CD14-positive monocyte (primary cell): ENCODE data around the gene SCP2. TPM values are rescaled to one million over a fixed set of nuclear protein-coding genes. Genes with fewer than 3 reads are reported as not detected.
"Not testable (repeated sequence)": the region's sequence is repeated elsewhere in the genome, so short reads cannot be mapped to it uniquely, and the experiment has no call there.

Experiments
- DNase-seq, 3 donors: peaks; one replicate each; pipeline ENCODE4 v3.0.0-alpha.2; 2011 to 2022
- H2AFZ ChIP-seq: 2 replicates; pipeline ENCODE4 v1.6.0; 2012; ENCODE audit warnings: mild to moderate bottlenecking, low read depth, low read length, inconsistent platforms; ENCODE audit not compliant: insufficient read depth, poor library complexity, severe bottlenecking
- H3K27ac ChIP-seq, 2 donors: 1 replicate in 1 of 2; 2 replicates in 1 of 2; pipeline ENCODE4 v1.5.1; 2012 to 2013; ENCODE audit warnings: low read length in 2 of 2, control low read depth in 1 of 2, inconsistent platforms in 1 of 2, low read depth in 1 of 2, mild to moderate bottlenecking in 1 of 2
- H3K27me3 ChIP-seq, 2 donors: one replicate each; pipeline versions ENCODE4 v1.6.0 to v1.6.1; 2011 to 2013; ENCODE audit warnings: low read length in 2 of 2; ENCODE audit not compliant: control insufficient read depth in 2 of 2, insufficient read depth in 2 of 2
- H3K36me3 ChIP-seq, 2 donors: replicated peaks in 1 of 2; 1 replicate in 1 of 2; 2 replicates in 1 of 2; pipeline versions ENCODE4 v1.5.1 to v1.6.1; 2012 to 2013; ENCODE audit warnings: low read length in 2 of 2, control low read depth in 1 of 2, inconsistent platforms in 1 of 2, mild to moderate bottlenecking in 1 of 2; ENCODE audit not compliant: insufficient read depth in 2 of 2, control insufficient read depth in 1 of 2
- H3K4me1 ChIP-seq, 2 donors: 1 replicate in 1 of 2; 2 replicates in 1 of 2; pipeline versions ENCODE4 v1.5.1 to v1.6.1; 2012 to 2013; ENCODE audit warnings: low read length in 2 of 2, control low read depth in 1 of 2, inconsistent platforms in 1 of 2, mild to moderate bottlenecking in 1 of 2, moderate library complexity in 1 of 2; ENCODE audit not compliant: insufficient read depth in 2 of 2, control insufficient read depth in 1 of 2
- H3K4me2 ChIP-seq: replicated peaks from 2 replicates; pipeline ENCODE3; 2012; ENCODE audit warnings: low read length, moderate library complexity, mild to moderate bottlenecking; ENCODE audit not compliant: poor library complexity, severe bottlenecking; ENCODE audit errors: extremely low read depth
- H3K4me3 ChIP-seq, 3 experiments: fragments of 200-600 bp in 1 of 3; sonication (generic) in 1 of 3; replicated peaks in 1 of 3; 1 replicate in 2 of 3; 2 replicates in 1 of 3; pipeline ENCODE4 v1.5.1; 2011 to 2013; ENCODE audit warnings: low read length in 3 of 3, mild to moderate bottlenecking in 3 of 3, control low read depth in 2 of 3, low read depth in 2 of 3, inconsistent platforms in 1 of 3, moderate library complexity in 1 of 3
- H3K79me2 ChIP-seq: 2 replicates; pipeline ENCODE4 v1.6.0; 2012; ENCODE audit warnings: mild to moderate bottlenecking, control low read depth, inconsistent platforms, low read length, moderate library complexity; ENCODE audit not compliant: insufficient read depth
- H3K9ac ChIP-seq: 2 replicates; pipeline ENCODE4 v1.6.0; 2017; ENCODE audit warnings: low read length, mild to moderate bottlenecking; ENCODE audit not compliant: insufficient read depth, poor library complexity, severe bottlenecking
- H3K9me3 ChIP-seq, 2 donors: replicated peaks in 1 of 2; 1 replicate in 1 of 2; 2 replicates in 1 of 2; pipeline versions ENCODE4 v1.5.1 to v1.6.1; 2012 to 2013; ENCODE audit warnings: low read length in 2 of 2, control low read depth in 1 of 2; ENCODE audit not compliant: control insufficient read depth in 1 of 2, insufficient read depth in 1 of 2
- H4K20me1 ChIP-seq: 2 replicates; pipeline ENCODE4 v1.6.0; 2012; ENCODE audit warnings: mild to moderate bottlenecking, low read length, control low read depth, moderate library complexity; ENCODE audit not compliant: insufficient read depth
- H3K27ac Mint-ChIP-seq, 7 donors: one replicate each; pipeline ENCODE4 v1.8.0; 2020; ENCODE audit warnings: mild to moderate bottlenecking in 7 of 7, mixed read lengths in 7 of 7, moderate library complexity in 6 of 7, inconsistent platforms in 2 of 7
- H3K27me3 Mint-ChIP-seq, 3 donors: one replicate each; pipeline ENCODE4 v1.8.0; 2021 to 2022; ENCODE audit warnings: low read depth in 3 of 3, mild to moderate bottlenecking in 3 of 3, mixed read lengths in 3 of 3, moderate library complexity in 3 of 3, inconsistent platforms in 1 of 3
- H3K36me3 Mint-ChIP-seq, 2 donors: one replicate each; pipeline ENCODE4 v1.8.0; 2020; ENCODE audit warnings: mixed read lengths in 2 of 2, inconsistent platforms in 1 of 2, mild to moderate bottlenecking in 1 of 2
- H3K4me1 Mint-ChIP-seq: one replicate; pipeline ENCODE4 v1.8.0; 2020; ENCODE audit warnings: mild to moderate bottlenecking, mixed read lengths
- H3K4me3 Mint-ChIP-seq, 2 donors: one replicate each; pipeline ENCODE4 v1.8.0; 2020; ENCODE audit warnings: mild to moderate bottlenecking in 2 of 2, mixed read lengths in 2 of 2, moderate library complexity in 1 of 2
- H3K9me3 Mint-ChIP-seq, 7 donors: one replicate each; pipeline ENCODE4 v1.8.0; 2020 to 2022; ENCODE audit warnings: mixed read lengths in 7 of 7, mild to moderate bottlenecking in 6 of 7, moderate library complexity in 6 of 7, inconsistent platforms in 2 of 7
- WGBS: methylation state at CpG from one replicate; pipeline ENCODE4 v1.1.5; 2013; ENCODE audit warnings: missing lambda C conversion rate; ENCODE audit not compliant: insufficient coverage; 5-methylcytosine and 5-hydroxymethylcytosine counted together
- intact Hi-C, 2 donors: fragments of 100-400 bp; cut with micrococcal nuclease; formaldehyde crosslinking; loops; one replicate each; pipeline versions ENCODE4 v1.15.0 to v1.15.1; 2023
- polyA plus RNA-seq, 3 donors: library from polyadenylated mRNA; depleted of rRNA in 1 of 3; unstranded in 2 of 3; stranded (reverse) in 1 of 3; fragments of 300-500 nt in 2 of 3; fragments of >200 nt in 1 of 3; fragmentation: Illumina TruSeq in 2 of 3; gene quantifications; 1 replicate in 2 of 3; 2 replicates in 1 of 3; pipeline ENCODE4 v1.2.3, GENCODE V29; 2012 to 2021
- TF ChIP-seq, protein P1 (sequence below): fragments of 200-600 bp; IDR thresholded peaks from one replicate; pipeline ENCODE4 v1.8.0; 2022; ENCODE audit warnings: antibody characterized with exemption, mild to moderate bottlenecking

The SCP2 gene
- polyA plus RNA-seq, 3 donors = 56.3 to 197 (median 156) TPM

DNA sequence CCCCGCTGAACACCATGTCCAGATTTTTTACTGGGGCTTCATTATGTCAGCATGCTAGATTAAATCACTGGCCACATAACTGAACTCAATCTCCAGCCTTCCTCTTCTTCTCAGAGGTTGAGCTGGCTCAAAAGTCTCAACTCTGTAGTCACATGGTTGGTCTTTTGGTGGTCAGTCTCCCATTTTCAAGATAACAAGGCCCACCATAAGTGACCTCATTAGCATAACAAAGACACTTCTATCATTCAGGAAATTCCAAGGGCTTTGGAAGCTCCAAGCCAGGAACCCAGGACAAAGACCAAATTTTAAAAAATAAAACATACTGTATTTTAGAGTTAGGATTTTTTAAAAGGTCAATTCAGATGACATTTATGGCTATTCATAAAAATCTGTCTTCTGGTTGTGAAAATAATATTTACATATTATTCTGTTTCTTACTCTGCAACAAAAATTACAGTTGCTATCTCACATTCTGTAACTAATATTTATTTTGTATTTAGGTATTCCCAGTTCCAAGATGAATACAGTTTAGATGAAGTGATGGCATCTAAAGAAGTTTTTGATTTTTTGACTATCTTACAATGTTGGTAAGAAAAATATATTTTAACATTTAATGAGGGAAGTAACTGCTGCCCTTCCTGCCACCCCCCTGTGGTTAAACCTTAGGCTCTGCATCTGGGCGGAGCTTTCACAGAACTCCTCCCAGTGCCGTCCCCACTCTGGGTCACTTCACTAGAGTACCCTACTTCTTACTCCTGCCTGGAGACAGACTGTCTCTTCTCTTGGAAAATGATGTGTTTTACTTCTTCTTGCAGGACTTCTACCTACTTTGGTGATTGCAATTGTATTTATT is 49.3 kb downstream of the SCP2 start:
- Histone ChIP-seq H3K4me1 (peaks cover 3 to 5% of the 10 kb centered on the region in 2 donors), H4K20me1 (no peaks in the 10 kb centered on the region), H2AFZ (no peak overlapping the region), H3K9ac (no peak overlapping the region), H3K36me3 (peaks cover 5 to 12% of the 10 kb centered on the region in 2 donors), H3K9me3 (no peaks in the 10 kb centered on the region), H3K4me3 (no peak overlapping the region), H3K4me2 (no peak overlapping the region), H3K79me2 (no peaks in the 10 kb centered on the region), H3K27me3 (no peaks in the 10 kb centered on the region), H3K27ac (no peak overlapping the region)
- peaks cover 0 to 6% (median 0%) of the 10 kb centered on the region in 3 donors for H3K27me3 Mint-ChIP-seq
- intact Hi-C loops = no loop called here
- TF ChIP-seq, protein P1, sequence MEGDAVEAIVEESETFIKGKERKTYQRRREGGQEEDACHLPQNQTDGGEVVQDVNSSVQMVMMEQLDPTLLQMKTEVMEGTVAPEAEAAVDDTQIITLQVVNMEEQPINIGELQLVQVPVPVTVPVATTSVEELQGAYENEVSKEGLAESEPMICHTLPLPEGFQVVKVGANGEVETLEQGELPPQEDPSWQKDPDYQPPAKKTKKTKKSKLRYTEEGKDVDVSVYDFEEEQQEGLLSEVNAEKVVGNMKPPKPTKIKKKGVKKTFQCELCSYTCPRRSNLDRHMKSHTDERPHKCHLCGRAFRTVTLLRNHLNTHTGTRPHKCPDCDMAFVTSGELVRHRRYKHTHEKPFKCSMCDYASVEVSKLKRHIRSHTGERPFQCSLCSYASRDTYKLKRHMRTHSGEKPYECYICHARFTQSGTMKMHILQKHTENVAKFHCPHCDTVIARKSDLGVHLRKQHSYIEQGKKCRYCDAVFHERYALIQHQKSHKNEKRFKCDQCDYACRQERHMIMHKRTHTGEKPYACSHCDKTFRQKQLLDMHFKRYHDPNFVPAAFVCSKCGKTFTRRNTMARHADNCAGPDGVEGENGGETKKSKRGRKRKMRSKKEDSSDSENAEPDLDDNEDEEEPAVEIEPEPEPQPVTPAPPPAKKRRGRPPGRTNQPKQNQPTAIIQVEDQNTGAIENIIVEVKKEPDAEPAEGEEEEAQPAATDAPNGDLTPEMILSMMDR = no peak
- peaks cover 0 to under 1% (median 0%) of the 10 kb centered on the region in 7 donors for H3K9me3 Mint-ChIP-seq
- DNase-seq = no peak
- no peak overlapping the region for H3K4me3 Mint-ChIP-seq
- H3K4me1 Mint-ChIP-seq = peaks cover 6% of the 10 kb centered on the region
- WGBS = 86% methylated on average over 1 of the region's 3 CpGs
- peaks cover 41 to 54% of the 10 kb centered on the region in 2 donors for H3K36me3 Mint-ChIP-seq
- H3K27ac Mint-ChIP-seq = no peak overlapping the region

DNA sequence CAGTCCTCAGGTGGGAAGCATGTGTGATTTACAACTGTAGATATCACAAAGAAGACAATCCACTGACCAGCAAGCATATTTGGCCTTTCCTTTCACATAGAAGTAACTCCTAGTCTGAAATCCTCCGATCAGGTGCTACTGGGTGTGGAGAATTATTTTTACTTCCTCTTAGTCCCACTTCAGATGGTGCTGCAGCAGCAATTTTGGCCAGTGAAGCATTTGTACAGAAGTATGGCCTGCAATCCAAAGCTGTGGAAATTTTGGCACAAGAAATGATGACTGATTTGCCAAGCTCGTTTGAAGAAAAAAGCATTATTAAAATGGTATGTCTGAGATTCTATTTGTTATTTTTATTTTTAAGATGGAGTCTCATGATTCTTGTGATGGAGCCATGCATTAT is 51.0 kb downstream of the SCP2 start:
- H3K27me3 Mint-ChIP-seq = peaks cover 0 to 6% (median 0%) of the 10 kb centered on the region in 3 donors
- TF ChIP-seq, protein P1 = no peak
- no peak for DNase-seq
- WGBS = no CpG with 5 or more reads among the region's 2 CpGs
- H3K79me2 ChIP-seq = no peaks in the 10 kb centered on the region
- H3K9ac ChIP-seq = no peak overlapping the region
- no peak overlapping the region for H3K27ac ChIP-seq
- no peak overlapping the region for H2AFZ ChIP-seq
- H3K9me3 ChIP-seq = no peaks in the 10 kb centered on the region
- no peaks in the 10 kb centered on the region for H4K20me1 ChIP-seq
- H3K4me3 Mint-ChIP-seq = no peak overlapping the region
- peaks cover 55 to 60% of the 10 kb centered on the region in 2 donors for H3K36me3 Mint-ChIP-seq
- peaks cover 7 to 12% of the 10 kb centered on the region in 2 donors for H3K36me3 ChIP-seq
- peaks cover 3 to 5% of the 10 kb centered on the region in 2 donors for H3K4me1 ChIP-seq
- no peak overlapping the region for H3K27ac Mint-ChIP-seq
- intact Hi-C loops = no loop called here
- H3K4me2 ChIP-seq = no peak overlapping the region
- H3K4me3 ChIP-seq = no peak overlapping the region
- H3K4me1 Mint-ChIP-seq = peaks cover 6% of the 10 kb centered on the region
- peaks cover 0 to 5% (median under 1%) of the 10 kb centered on the region in 7 donors for H3K9me3 Mint-ChIP-seq
- no peaks in the 10 kb centered on the region for H3K27me3 ChIP-seq

GRCh38 chr1:52992733-52993132 is 65.7 kb downstream of the SCP2 start:
- H3K4me1 ChIP-seq, H2AFZ ChIP-seq, H3K27ac Mint-ChIP-seq, H3K4me3 Mint-ChIP-seq, H4K20me1 ChIP-seq, H3K9me3 ChIP-seq, H3K4me2 ChIP-seq, H3K27me3 ChIP-seq, H3K36me3 ChIP-seq, H3K79me2 ChIP-seq, H3K4me3 ChIP-seq, DNase-seq, H3K27me3 Mint-ChIP-seq, H3K4me1 Mint-ChIP-seq, H3K27ac ChIP-seq, H3K9ac ChIP-seq, H3K9me3 Mint-ChIP-seq, intact Hi-C loops: not testable (repeated sequence)
- H3K36me3 Mint-ChIP-seq = peaks cover 39 to 41% of the 10 kb centered on the region in 2 donors
